GM21381 (cell line): ENCODE results near the gene ADRB2.
"Not testable (repeated sequence)": the region's sequence is repeated elsewhere in the genome, so short reads cannot be mapped to it uniquely, and the experiment has no call there.

ENCODE experiments used
- ATAC-seq: cut with Tn5 transposase; IDR thresholded peaks from one replicate; pipeline ENCODE4 v1.9.1; 2021; ENCODE audit warnings: mild to moderate bottlenecking, moderate library complexity; ENCODE audit not compliant: unreplicated experiment

The ADRB2 gene

GRCh38 chr5:148826053-148826738 lies at the start of gene ADRB2:
TSS of gene ADRB2 (plus strand) at chr5:148826611. CDS start at chr5:148826832, 221 bp downstream.
- peak; percentile 95 for ATAC-seq

GRCh38 chr5:148776780-148777179 lies 49.6 kb upstream of the ADRB2 start:
- no peak for ATAC-seq

GRCh38 chr5:148778882-148779281 lies 47.5 kb upstream of the ADRB2 start:
- ATAC-seq, result no peak

- ATAC-seq, result no peak
Observed at GRCh38 chr5:148780711-148781110, 45.7 kb upstream of the ADRB2 start.

- ATAC-seq, result no peak
Observed at GRCh38 chr5:148781766-148782165, 44.6 kb upstream of the ADRB2 start.

GRCh38 chr5:148785223-148785622 lies 41.2 kb upstream of the ADRB2 start:
- ATAC-seq, result no peak

- ATAC-seq, result no peak
Observed at GRCh38 chr5:148786456-148786855, 40.0 kb upstream of the ADRB2 start.

GRCh38 chr5:148788636-148789035 lies 37.8 kb upstream of the ADRB2 start:
- ATAC-seq, result no peak

GRCh38 chr5:148790545-148791333 lies 35.7 kb upstream of the ADRB2 start:
- peak; percentile 27 for ATAC-seq

GRCh38 chr5:148791334-148791667 lies 35.1 kb upstream of the ADRB2 start:
- peak; percentile 91 for ATAC-seq

GRCh38 chr5:148791696-148792095 lies 34.7 kb upstream of the ADRB2 start:
- ATAC-seq, result no peak

GRCh38 chr5:148792744-148793143 lies 33.7 kb upstream of the ADRB2 start:
- no peak for ATAC-seq

- no peak for ATAC-seq
Observed at GRCh38 chr5:148793261-148793660, 33.1 kb upstream of the ADRB2 start.

GRCh38 chr5:148794275-148794674 lies 32.1 kb upstream of the ADRB2 start:
- no peak for ATAC-seq

- no peak for ATAC-seq
Observed at GRCh38 chr5:148794729-148795561, 31.5 kb upstream of the ADRB2 start.

GRCh38 chr5:148796936-148797335 lies 29.5 kb upstream of the ADRB2 start:
- ATAC-seq, result no peak

- no peak for ATAC-seq
Observed at GRCh38 chr5:148798786-148799185, 27.6 kb upstream of the ADRB2 start.

- no peak for ATAC-seq
Observed at GRCh38 chr5:148799737-148800527, 26.5 kb upstream of the ADRB2 start.

GRCh38 chr5:148801682-148802276 lies 24.6 kb upstream of the ADRB2 start:
- no peak for ATAC-seq

GRCh38 chr5:148803451-148803850 lies 23.0 kb upstream of the ADRB2 start:
- not testable (repeated sequence) for ATAC-seq
